ENCODE results near the gene FAF2. TPM values are rescaled to one million over a fixed set of nuclear protein-coding genes. Genes with fewer than 3 reads are reported as not detected.

The FAF2 gene
- polyA plus RNA-seq, 1 experiment: 68.7 TPM

- H3K27me3 ChIP-seq (ENCODE audit: control insufficient read depth, insufficient read depth, low read length): no peaks in the 10 kb centered on the region
- H3K9me3 ChIP-seq (ENCODE audit: control insufficient read depth, insufficient read depth, low read length): no peaks in the 10 kb centered on the region
- DNase-seq (ENCODE audit: low read depth, low spot score): no peak
- POLR2A ChIA-PET: no interaction called here
- no peak overlapping the region for H3K4me3 ChIP-seq (ENCODE audit: low read depth, low read length)
- TF ChIP-seq CTCF (IDR thresholded peaks at IDR 0.05; ENCODE audit: low read depth, low read length): no peak
- CTCF ChIA-PET: no interaction called here
- no peak overlapping the region for H3K27ac ChIP-seq (ENCODE audit: low read depth, low read length)
These were observed 69.0 kb downstream of the FAF2 start for GRCh38 chr5:176517053-176517661.

- ChIA-PET CTCF (no interaction called here), POLR2A (no interaction called here)
- no peak overlapping the region for H3K4me3 ChIP-seq (ENCODE audit: low read depth, low read length)
- no peaks in the 10 kb centered on the region for H3K9me3 ChIP-seq (ENCODE audit: control insufficient read depth, insufficient read depth, low read length)
- no peaks in the 10 kb centered on the region for H3K27me3 ChIP-seq (ENCODE audit: control insufficient read depth, insufficient read depth, low read length)
- no peak overlapping the region for H3K27ac ChIP-seq (ENCODE audit: low read depth, low read length)
- TF ChIP-seq CTCF (IDR thresholded peaks at IDR 0.05; ENCODE audit: low read depth, low read length): no peak
- no peak for DNase-seq (ENCODE audit: low read depth, low spot score)
These were observed 71.9 kb downstream of the FAF2 start for GRCh38 chr5:176519810-176520720.

- Histone ChIP-seq H3K27me3 (ENCODE audit: control insufficient read depth, insufficient read depth, low read length) (no peaks in the 10 kb centered on the region), H3K9me3 (ENCODE audit: control insufficient read depth, insufficient read depth, low read length) (no peaks in the 10 kb centered on the region), H3K27ac (ENCODE audit: low read depth, low read length) (no peak overlapping the region), H3K4me3 (ENCODE audit: low read depth, low read length) (no peak overlapping the region)
- POLR2A ChIA-PET: interaction anchor here (2.2 kb wide), 1 partner anchor 16 kb away, joined by 5 read pairs; the partner anchor contains the start of gene RNF44
- TF ChIP-seq CTCF (IDR thresholded peaks at IDR 0.05; ENCODE audit: low read depth, low read length): no peak
- CTCF ChIA-PET: no interaction called here
- DNase-seq (ENCODE audit: low read depth, low spot score): no peak
These were observed 73.1 kb downstream of the FAF2 start for GRCh38 chr5:176521286-176521685.

- Histone ChIP-seq H3K27me3 (ENCODE audit: control insufficient read depth, insufficient read depth, low read length) (no peaks in the 10 kb centered on the region), H3K27ac (ENCODE audit: low read depth, low read length) (no peak overlapping the region), H3K9me3 (ENCODE audit: control insufficient read depth, insufficient read depth, low read length) (no peaks in the 10 kb centered on the region), H3K4me3 (ENCODE audit: low read depth, low read length) (no peak overlapping the region)
- ChIA-PET POLR2A (interaction anchor here (2.2 kb wide), 1 partner anchor 15 kb away, joined by 5 read pairs; the partner anchor contains the start of gene RNF44), CTCF (no interaction called here)
- no peak for TF ChIP-seq CTCF (IDR thresholded peaks at IDR 0.05; ENCODE audit: low read depth, low read length)
- no peak for DNase-seq (ENCODE audit: low read depth, low spot score)
These were observed 73.6 kb downstream of the FAF2 start for GRCh38 chr5:176521699-176522263.

- ChIA-PET POLR2A (no interaction called here), CTCF (interaction anchor here (0.7 to 1.1 kb wide), 2 partner anchors 76 to 404 kb away, joined by 3 to 4 read pairs; partner anchors contain the start of gene FAF2)
- no peak for DNase-seq (ENCODE audit: low read depth, low spot score)
- Histone ChIP-seq H3K9me3 (ENCODE audit: control insufficient read depth, insufficient read depth, low read length) (no peaks in the 10 kb centered on the region), H3K4me3 (ENCODE audit: low read depth, low read length) (no peak overlapping the region), H3K27me3 (ENCODE audit: control insufficient read depth, insufficient read depth, low read length) (no peaks in the 10 kb centered on the region), H3K27ac (ENCODE audit: low read depth, low read length) (no peak overlapping the region)
- no peak for TF ChIP-seq CTCF (IDR thresholded peaks at IDR 0.05; ENCODE audit: low read depth, low read length)
These were observed 76.0 kb downstream of the FAF2 start for GRCh38 chr5:176524138-176524537.

Measured in AG04450 (cell line).